ENCODE measurements around the gene LARP6.

- TF ChIP-seq CTCF (IDR thresholded peaks at IDR 0.05; ENCODE audit: low read depth, low read length): no peak
- TF ChIP-seq EZH2phosphoT487 (IDR thresholded peaks at IDR 0.05; ENCODE audit: low read depth): no peak
These were observed 22.7 kb upstream of the LARP6 start for GRCh38 chr15:70876683-70877082.
